Mesothelial cell of epicardium (in vitro differentiated cells): Measurements from ENCODE around the gene NBR1. TPM values are rescaled to one million over a fixed set of nuclear protein-coding genes. Genes with fewer than 3 reads are reported as not detected.
"Not testable (repeated sequence)": the region's sequence is repeated elsewhere in the genome, so short reads cannot be mapped to it uniquely, and the experiment has no call there.

Experiments used
- DNase-seq, 2 experiments: peaks; one replicate each; pipeline ENCODE4 v3.0.0; 2021; ENCODE audit warnings: low spot score in 2 of 2; ENCODE audit not compliant: unreplicated experiment in 2 of 2
- H3K27ac Mint-ChIP-seq: 2 replicates; pipeline ENCODE4 v1.8.0; 2021; ENCODE audit warnings: mixed read lengths
- H3K27me3 Mint-ChIP-seq: 2 replicates; pipeline ENCODE4 v1.8.0; 2021; ENCODE audit warnings: low read depth, mixed read lengths
- H3K36me3 Mint-ChIP-seq: 2 replicates; pipeline ENCODE4 v1.8.0; 2021; ENCODE audit warnings: mixed read lengths
- H3K4me1 Mint-ChIP-seq: 2 replicates; pipeline ENCODE4 v1.8.0; 2021; ENCODE audit warnings: mixed read lengths
- H3K4me3 Mint-ChIP-seq: 2 replicates; pipeline ENCODE4 v1.8.0; 2021; ENCODE audit warnings: mild to moderate bottlenecking, moderate library complexity, mixed read lengths
- H3K9me3 Mint-ChIP-seq: 2 replicates; pipeline ENCODE4 v1.8.0; 2021; ENCODE audit warnings: mixed read lengths
- total RNA-seq: library from RNA; stranded (reverse); gene quantifications from 3 replicates; pipeline ENCODE4 v1.2.1, GENCODE V29; 2021
- TF ChIP-seq, protein P1 (sequence below): fragments of 200-600 bp; sonication (generic); IDR thresholded peaks from one replicate; pipeline ENCODE4 v1.5.0; 2021; ENCODE audit warnings: antibody characterized with exemption; ENCODE audit not compliant: unreplicated experiment

NBR1 gene, protein sequence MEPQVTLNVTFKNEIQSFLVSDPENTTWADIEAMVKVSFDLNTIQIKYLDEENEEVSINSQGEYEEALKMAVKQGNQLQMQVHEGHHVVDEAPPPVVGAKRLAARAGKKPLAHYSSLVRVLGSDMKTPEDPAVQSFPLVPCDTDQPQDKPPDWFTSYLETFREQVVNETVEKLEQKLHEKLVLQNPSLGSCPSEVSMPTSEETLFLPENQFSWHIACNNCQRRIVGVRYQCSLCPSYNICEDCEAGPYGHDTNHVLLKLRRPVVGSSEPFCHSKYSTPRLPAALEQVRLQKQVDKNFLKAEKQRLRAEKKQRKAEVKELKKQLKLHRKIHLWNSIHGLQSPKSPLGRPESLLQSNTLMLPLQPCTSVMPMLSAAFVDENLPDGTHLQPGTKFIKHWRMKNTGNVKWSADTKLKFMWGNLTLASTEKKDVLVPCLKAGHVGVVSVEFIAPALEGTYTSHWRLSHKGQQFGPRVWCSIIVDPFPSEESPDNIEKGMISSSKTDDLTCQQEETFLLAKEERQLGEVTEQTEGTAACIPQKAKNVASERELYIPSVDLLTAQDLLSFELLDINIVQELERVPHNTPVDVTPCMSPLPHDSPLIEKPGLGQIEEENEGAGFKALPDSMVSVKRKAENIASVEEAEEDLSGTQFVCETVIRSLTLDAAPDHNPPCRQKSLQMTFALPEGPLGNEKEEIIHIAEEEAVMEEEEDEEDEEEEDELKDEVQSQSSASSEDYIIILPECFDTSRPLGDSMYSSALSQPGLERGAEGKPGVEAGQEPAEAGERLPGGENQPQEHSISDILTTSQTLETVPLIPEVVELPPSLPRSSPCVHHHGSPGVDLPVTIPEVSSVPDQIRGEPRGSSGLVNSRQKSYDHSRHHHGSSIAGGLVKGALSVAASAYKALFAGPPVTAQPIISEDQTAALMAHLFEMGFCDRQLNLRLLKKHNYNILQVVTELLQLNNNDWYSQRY
- total RNA-seq = 61.6 to 63.5 TPM (median 63.3 TPM) in 3 replicates

DNA sequence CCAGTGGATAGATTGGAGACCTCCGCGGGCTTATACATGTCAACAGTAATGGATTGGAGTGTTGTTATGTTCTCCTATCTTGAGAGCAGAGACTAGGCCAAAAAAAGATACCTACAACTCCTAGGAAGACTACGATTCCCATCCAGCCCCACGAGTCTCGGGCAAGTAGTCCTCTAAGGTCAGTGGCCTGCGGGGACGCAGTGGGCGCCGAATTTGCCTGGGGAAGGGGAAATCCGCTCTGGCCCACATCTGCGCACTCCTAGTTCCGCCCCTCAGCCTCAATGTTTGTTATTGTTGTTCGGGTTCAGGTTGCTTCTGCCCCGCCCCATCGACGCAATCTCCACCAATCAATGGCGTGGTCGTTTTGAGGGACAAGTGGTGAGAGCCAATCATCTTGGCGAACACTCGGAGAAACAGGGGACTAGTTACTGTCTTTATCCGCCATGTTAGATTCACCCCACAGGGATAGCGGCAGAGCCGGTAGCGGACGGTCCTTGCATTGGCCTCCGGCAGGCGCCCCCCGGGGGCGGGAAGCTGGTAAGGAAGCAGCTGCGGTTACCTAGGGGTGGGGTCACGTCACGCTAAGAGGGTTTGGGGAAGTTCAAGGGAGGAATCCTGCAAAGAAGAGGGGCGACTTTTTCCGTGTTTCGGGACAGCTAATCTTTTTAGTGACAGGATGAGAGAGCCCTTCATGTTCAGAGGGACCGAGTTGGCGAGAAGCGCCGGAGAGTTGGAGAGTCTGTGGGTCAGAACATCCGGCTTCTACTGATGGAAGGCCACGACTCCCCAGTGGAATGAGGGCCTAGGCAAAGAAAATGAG lies at the start of gene NBR1:
Gene NBR1, plus strand, starts transcription at position 449 of the 820 bp plus-strand sequence. CDS start 4,586 bp downstream, outside the sequence.
- H3K27ac Mint-ChIP-seq = no peak within 1 kb of the TSS
- peak; percentile 85 to 96 for DNase-seq
- H3K4me3 Mint-ChIP-seq = no peak within 1 kb of the TSS
- TF ChIP-seq, protein P1, sequence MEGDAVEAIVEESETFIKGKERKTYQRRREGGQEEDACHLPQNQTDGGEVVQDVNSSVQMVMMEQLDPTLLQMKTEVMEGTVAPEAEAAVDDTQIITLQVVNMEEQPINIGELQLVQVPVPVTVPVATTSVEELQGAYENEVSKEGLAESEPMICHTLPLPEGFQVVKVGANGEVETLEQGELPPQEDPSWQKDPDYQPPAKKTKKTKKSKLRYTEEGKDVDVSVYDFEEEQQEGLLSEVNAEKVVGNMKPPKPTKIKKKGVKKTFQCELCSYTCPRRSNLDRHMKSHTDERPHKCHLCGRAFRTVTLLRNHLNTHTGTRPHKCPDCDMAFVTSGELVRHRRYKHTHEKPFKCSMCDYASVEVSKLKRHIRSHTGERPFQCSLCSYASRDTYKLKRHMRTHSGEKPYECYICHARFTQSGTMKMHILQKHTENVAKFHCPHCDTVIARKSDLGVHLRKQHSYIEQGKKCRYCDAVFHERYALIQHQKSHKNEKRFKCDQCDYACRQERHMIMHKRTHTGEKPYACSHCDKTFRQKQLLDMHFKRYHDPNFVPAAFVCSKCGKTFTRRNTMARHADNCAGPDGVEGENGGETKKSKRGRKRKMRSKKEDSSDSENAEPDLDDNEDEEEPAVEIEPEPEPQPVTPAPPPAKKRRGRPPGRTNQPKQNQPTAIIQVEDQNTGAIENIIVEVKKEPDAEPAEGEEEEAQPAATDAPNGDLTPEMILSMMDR = no peak
- H3K27me3 Mint-ChIP-seq = no peaks in the 10 kb centered on the region
- H3K4me1 Mint-ChIP-seq = peaks cover 28% of the 10 kb centered on the region
- no peaks in the 10 kb centered on the region for H3K9me3 Mint-ChIP-seq
- H3K36me3 Mint-ChIP-seq = peaks cover 9% of the 10 kb centered on the region

DNA sequence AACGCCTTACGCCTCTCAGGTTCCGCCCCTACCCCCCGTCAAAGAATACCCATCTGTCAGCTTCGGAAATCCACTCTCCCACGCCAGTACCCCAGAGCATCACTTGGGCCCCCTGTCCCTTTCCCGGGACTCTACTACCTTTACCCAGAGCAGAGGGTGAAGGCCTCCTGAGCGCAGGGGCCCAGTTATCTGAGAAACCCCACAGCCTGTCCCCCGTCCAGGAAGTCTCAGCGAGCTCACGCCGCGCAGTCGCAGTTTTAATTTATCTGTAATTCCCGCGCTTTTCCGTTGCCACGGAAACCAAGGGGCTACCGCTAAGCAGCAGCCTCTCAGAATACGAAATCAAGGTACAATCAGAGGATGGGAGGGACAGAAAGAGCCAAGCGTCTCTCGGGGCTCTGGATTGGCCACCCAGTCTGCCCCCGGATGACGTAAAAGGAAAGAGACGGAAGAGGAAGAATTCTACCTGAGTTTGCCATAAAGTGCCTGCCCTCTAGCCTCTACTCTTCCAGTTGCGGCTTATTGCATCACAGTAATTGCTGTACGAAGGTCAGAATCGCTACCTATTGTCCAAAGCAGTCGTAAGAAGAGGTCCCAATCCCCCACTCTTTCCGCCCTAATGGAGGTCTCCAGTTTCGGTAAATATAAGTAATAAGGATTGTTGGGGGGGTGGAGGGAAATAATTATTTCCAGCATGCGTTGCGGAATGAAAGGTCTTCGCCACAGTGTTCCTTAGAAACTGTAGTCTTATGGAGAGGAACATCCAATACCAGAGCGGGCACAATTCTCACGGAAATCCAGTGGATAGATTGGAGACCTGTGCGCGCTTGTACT lies 45.7 kb upstream of the NBR1 start, which contains the start of gene BRCA1:
Gene BRCA1, minus strand, starts transcription at position 232 of the 834 bp plus-strand sequence. CDS start 1,268 bp downstream, outside the sequence.
- H3K27ac Mint-ChIP-seq = peak within 1 kb of the TSS; percentile 98
- H3K27me3 Mint-ChIP-seq = no peaks in the 10 kb centered on the region
- peaks cover 7% of the 10 kb centered on the region for H3K36me3 Mint-ChIP-seq
- peak; percentile 88 to 90 for DNase-seq
- TF ChIP-seq, protein P1 = no peak
- H3K4me1 Mint-ChIP-seq = peaks cover 24% of the 10 kb centered on the region
- H3K9me3 Mint-ChIP-seq = no peaks in the 10 kb centered on the region
- H3K4me3 Mint-ChIP-seq = peak within 1 kb of the TSS; percentile 88

DNA sequence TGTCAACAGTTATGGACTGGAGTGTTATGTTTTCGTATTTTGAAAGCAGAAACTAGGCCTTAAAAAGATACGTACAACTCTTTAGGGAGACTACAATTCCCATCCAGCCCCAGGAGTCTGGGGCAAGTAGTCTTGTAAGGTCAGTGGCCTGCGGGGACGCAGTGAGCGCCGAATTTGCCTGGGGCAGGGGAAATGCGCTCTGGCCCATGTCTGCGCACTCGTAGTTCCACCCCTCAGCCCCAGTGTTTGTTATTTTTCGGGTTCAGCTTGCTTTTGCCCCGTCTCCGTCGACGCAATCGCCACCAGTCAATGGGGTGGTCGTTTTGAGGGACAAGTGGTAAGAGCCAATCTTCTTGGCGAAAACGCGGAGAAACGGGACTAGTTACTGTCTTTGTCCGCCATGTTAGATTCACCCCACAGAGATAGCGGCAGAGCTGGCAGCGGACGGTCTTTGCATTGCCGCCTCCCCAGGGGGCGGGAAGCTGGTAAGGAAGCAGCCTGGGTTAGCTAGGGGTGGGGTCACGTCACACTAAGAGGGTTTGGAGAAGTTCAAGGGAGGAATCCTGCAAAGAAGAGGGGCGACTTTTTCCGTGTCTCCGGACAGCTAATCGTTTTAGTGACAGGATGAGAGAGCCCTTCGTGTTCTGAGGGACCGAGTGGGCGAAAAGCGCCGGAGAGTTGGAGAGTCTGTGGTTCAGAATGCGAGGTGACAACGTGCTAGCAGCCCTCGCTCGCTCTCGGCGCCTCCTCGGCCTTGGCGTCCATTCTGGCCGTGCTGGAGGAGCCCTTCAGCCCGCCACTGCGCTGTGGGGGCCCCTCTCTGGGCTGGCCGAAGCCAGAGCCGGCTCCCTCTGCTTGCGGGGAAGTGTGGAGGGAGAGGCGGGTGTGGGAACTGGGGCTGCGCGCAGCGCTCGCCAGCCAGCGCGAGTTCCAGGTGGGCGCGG lies 44.8 kb upstream of the NBR1 start:
- peak overlapping the region; percentile 98 for H3K27ac Mint-ChIP-seq
- no peak for DNase-seq
- H3K36me3 Mint-ChIP-seq = peaks cover 7% of the 10 kb centered on the region
- TF ChIP-seq, protein P1 = no peak
- H3K9me3 Mint-ChIP-seq = no peaks in the 10 kb centered on the region
- H3K4me3 Mint-ChIP-seq = peak overlapping the region; percentile 88
- H3K4me1 Mint-ChIP-seq = peaks cover 24% of the 10 kb centered on the region
- H3K27me3 Mint-ChIP-seq = no peaks in the 10 kb centered on the region

DNA sequence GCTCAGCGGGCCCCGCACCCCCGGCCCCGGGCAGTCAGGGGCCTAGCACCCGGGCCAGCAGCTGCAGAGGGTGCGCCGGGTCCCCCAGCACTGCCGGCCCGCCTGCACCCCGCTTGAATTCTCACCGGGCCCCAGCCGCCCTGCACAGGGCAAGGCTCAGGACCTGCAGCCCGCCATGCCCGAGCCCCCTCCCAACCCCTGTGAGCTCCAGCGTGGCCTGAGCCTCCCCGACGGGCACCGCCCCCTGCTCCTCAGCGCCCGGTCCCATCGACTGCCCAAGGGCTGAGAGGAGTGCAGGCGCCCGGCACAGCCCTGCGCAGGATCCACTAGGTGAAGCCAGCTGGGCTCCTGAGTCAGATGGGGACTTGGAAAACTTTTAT lies 44.1 kb upstream of the NBR1 start:
- H3K4me3 Mint-ChIP-seq = peak overlapping the region; percentile 61

DNA sequence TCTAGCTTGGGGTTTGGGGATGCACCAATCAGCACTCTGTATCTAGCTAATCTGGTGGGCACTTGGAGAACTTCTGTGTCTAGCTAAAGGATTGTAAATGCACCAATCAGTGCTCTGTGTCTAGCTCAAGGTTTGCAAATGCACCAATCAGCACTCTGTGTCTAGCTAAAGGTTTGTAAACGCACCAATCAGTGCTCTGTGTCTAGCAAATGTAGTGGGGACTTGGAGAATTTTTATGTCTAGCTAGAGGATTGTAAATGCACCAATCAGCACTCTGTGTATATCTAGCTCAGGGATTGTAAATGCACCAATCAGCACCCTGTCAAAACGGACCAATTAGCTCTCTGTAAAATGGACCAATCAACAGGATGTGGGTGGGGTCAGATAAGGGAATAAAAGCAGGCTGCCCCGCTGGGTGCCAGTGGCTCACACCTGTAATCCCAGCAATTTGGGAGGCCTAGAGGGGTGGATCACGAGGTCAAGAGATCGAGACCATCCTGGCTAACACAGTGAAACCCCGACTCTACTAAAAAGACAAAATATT lies 43.6 kb upstream of the NBR1 start:
- H3K27me3 Mint-ChIP-seq, H3K36me3 Mint-ChIP-seq, H3K9me3 Mint-ChIP-seq, DNase-seq: not testable (repeated sequence)
- Mint-ChIP-seq H3K27ac (peak overlapping the region; percentile 53), H3K4me1 (peaks cover 24% of the 10 kb centered on the region), H3K4me3 (peak overlapping the region; percentile 61)

More for the DNA sequence above, 44.1 kb upstream of the NBR1 start:
- peaks cover 7% of the 10 kb centered on the region for H3K36me3 Mint-ChIP-seq
- no peak overlapping the region for H3K27ac Mint-ChIP-seq
- DNase-seq = no peak
- TF ChIP-seq, protein P1 = no peak
- H3K4me1 Mint-ChIP-seq = peaks cover 24% of the 10 kb centered on the region
- H3K9me3 Mint-ChIP-seq = no peaks in the 10 kb centered on the region
- no peaks in the 10 kb centered on the region for H3K27me3 Mint-ChIP-seq
